H9 (cell line): ENCODE measurements around the gene CDO1. TPM values are rescaled to one million over a fixed set of nuclear protein-coding genes. Genes with fewer than 3 reads are reported as not detected.

Experiments used
- DNase-seq: peaks from one replicate; pipeline ENCODE4 v3.0.0-alpha.2; 2017
- H2AFZ ChIP-seq: one replicate; pipeline ENCODE4 v1.6.1; 2013; ENCODE audit warnings: mild to moderate bottlenecking, low read length, control low read depth, moderate library complexity
- H2AK5ac ChIP-seq: 2 replicates; pipeline ENCODE4 v1.6.1; 2013; ENCODE audit warnings: low read length, control low read depth, mixed read lengths; ENCODE audit not compliant: insufficient read length
- H2BK120ac ChIP-seq: one replicate; pipeline ENCODE4 v1.6.1; 2013; ENCODE audit warnings: low read depth, mild to moderate bottlenecking, low read length, control low read depth, inconsistent platforms; ENCODE audit not compliant: poor library complexity, severe bottlenecking
- H2BK12ac ChIP-seq: 2 replicates; pipeline ENCODE4 v1.6.1; 2013; ENCODE audit warnings: low read length, control low read depth, mixed read lengths, low read depth; ENCODE audit not compliant: insufficient read length
- H2BK15ac ChIP-seq: 2 replicates; pipeline ENCODE4 v1.6.1; 2013; ENCODE audit warnings: low read depth, low read length, control low read depth
- H2BK20ac ChIP-seq: one replicate; pipeline ENCODE4 v1.6.1; 2013; ENCODE audit warnings: low read depth, mild to moderate bottlenecking, low read length, control low read depth, inconsistent platforms; ENCODE audit not compliant: poor library complexity, severe bottlenecking
- H2BK5ac ChIP-seq: 2 replicates; pipeline ENCODE4 v1.6.1; 2013; ENCODE audit warnings: low read length, control low read depth, mixed read lengths; ENCODE audit not compliant: insufficient read length
- H3K14ac ChIP-seq: 2 replicates; pipeline ENCODE4 v1.6.1; 2013; ENCODE audit warnings: low read length, control low read depth; ENCODE audit not compliant: insufficient read depth
- H3K18ac ChIP-seq: 2 replicates; pipeline ENCODE4 v1.6.1; 2013; ENCODE audit warnings: low read depth, mild to moderate bottlenecking, mixed read lengths, low read length, control low read depth; ENCODE audit not compliant: insufficient read length
- H3K23ac ChIP-seq: 2 replicates; pipeline ENCODE4 v1.6.1; 2013; ENCODE audit warnings: low read length, control low read depth, mixed read lengths, low read depth; ENCODE audit not compliant: insufficient read length
- H3K23me2 ChIP-seq: 2 replicates; pipeline ENCODE4 v1.6.1; 2013; ENCODE audit warnings: low read depth, mild to moderate bottlenecking, mixed read lengths, low read length, control low read depth; ENCODE audit not compliant: insufficient read length, poor library complexity, severe bottlenecking
- H3K27ac ChIP-seq: 2 replicates; pipeline ENCODE4 v1.5.1; 2013; ENCODE audit warnings: low read length, control low read depth, mixed read lengths, low read depth; ENCODE audit not compliant: insufficient read length
- H3K27me3 ChIP-seq: 2 replicates; pipeline ENCODE4 v1.6.1; 2013; ENCODE audit warnings: low read length, control low read depth, inconsistent platforms; ENCODE audit not compliant: insufficient read depth
- H3K4ac ChIP-seq: 2 replicates; pipeline ENCODE4 v1.6.1; 2013; ENCODE audit warnings: low read depth, mild to moderate bottlenecking, control low read depth, inconsistent platforms, low read length, moderate library complexity
- H3K4me1 ChIP-seq: 2 replicates; pipeline ENCODE4 v1.6.1; 2013; ENCODE audit warnings: low read length, control low read depth, inconsistent platforms; ENCODE audit not compliant: insufficient read depth
- H3K4me2 ChIP-seq: 2 replicates; pipeline ENCODE4 v1.6.1; 2013; ENCODE audit warnings: low read length, control low read depth, mixed read lengths; ENCODE audit not compliant: insufficient read length, insufficient read depth
- H3K56ac ChIP-seq: 2 replicates; pipeline ENCODE4 v1.6.1; 2013; ENCODE audit warnings: low read depth, mild to moderate bottlenecking, mixed read lengths, low read length, control low read depth; ENCODE audit not compliant: insufficient read length
- H3K79me1 ChIP-seq: 2 replicates; pipeline ENCODE4 v1.6.1; 2013; ENCODE audit warnings: low read depth, mild to moderate bottlenecking, moderate library complexity, low read length, control low read depth, inconsistent platforms; ENCODE audit not compliant: insufficient read depth, poor library complexity, severe bottlenecking
- H3K79me2 ChIP-seq: 2 replicates; pipeline ENCODE4 v1.6.1; 2013; ENCODE audit warnings: low read length, control low read depth, inconsistent platforms; ENCODE audit not compliant: insufficient read depth
- H3K9ac ChIP-seq: 2 replicates; pipeline ENCODE4 v1.6.1; 2013; ENCODE audit warnings: low read length, control low read depth, mixed read lengths; ENCODE audit not compliant: insufficient read length; ENCODE audit errors: extremely low read depth
- H3K9me3 ChIP-seq: one replicate; pipeline ENCODE4 v1.6.1; 2013; ENCODE audit warnings: low read depth, low read length, inconsistent platforms; ENCODE audit not compliant: control insufficient read depth
- H3T11ph ChIP-seq: one replicate; pipeline ENCODE4 v1.6.1; 2013; ENCODE audit warnings: mild to moderate bottlenecking, low read length, control low read depth, inconsistent platforms
- H4K20me1 ChIP-seq: one replicate; pipeline ENCODE4 v1.6.1; 2013; ENCODE audit not compliant: control insufficient read depth, insufficient read length, insufficient read depth
- H4K5ac ChIP-seq: 2 replicates; pipeline ENCODE4 v1.6.1; 2013; ENCODE audit warnings: low read depth, mild to moderate bottlenecking, mixed read lengths, low read length, control low read depth; ENCODE audit not compliant: insufficient read length
- H4K8ac ChIP-seq: replicated peaks from 2 replicates; pipeline ENCODE4 v1.6.1; 2013; ENCODE audit warnings: low read length, control low read depth, mixed read lengths, low read depth; ENCODE audit not compliant: insufficient read length
- H4K91ac ChIP-seq: 2 replicates; pipeline ENCODE4 v1.6.1; 2013; ENCODE audit warnings: low read depth, mild to moderate bottlenecking, moderate library complexity, mixed read lengths, low read length, control low read depth; ENCODE audit not compliant: insufficient read length
- H3K27ac Mint-ChIP-seq, 3 experiments: 2 replicates in 2 of 3; 3 replicates in 1 of 3; pipeline ENCODE4 v1.8.0; 2020 to 2021; ENCODE audit warnings: mixed read lengths in 3 of 3, mild to moderate bottlenecking in 1 of 3, moderate library complexity in 1 of 3
- H3K27me3 Mint-ChIP-seq: 2 replicates; pipeline ENCODE4 v1.8.0; 2021; ENCODE audit warnings: low read depth, mild to moderate bottlenecking, moderate library complexity, mixed read lengths
- H3K36me3 Mint-ChIP-seq, 3 experiments: 2 replicates in 2 of 3; 3 replicates in 1 of 3; pipeline ENCODE4 v1.8.0; 2020 to 2021; ENCODE audit warnings: low read depth in 3 of 3, mixed read lengths in 3 of 3; ENCODE audit not compliant: insufficient read depth in 1 of 3
- H3K4me1 Mint-ChIP-seq, 2 experiments: 2 replicates each; pipeline ENCODE4 v1.8.0; 2020; ENCODE audit warnings: mixed read lengths in 2 of 2
- H3K4me3 Mint-ChIP-seq, 2 experiments: 2 replicates in 1 of 2; 3 replicates in 1 of 2; pipeline ENCODE4 v1.8.0; 2020 to 2021; ENCODE audit warnings: mild to moderate bottlenecking in 2 of 2, mixed read lengths in 2 of 2, moderate library complexity in 1 of 2
- H3K9me3 Mint-ChIP-seq, 2 experiments: 2 replicates in 1 of 2; 3 replicates in 1 of 2; pipeline ENCODE4 v1.8.0; 2020; ENCODE audit warnings: mild to moderate bottlenecking in 2 of 2, mixed read lengths in 2 of 2, moderate library complexity in 1 of 2
- WGBS: extraction: QIAGEN DNeasy Blood & Tissue Kit; methylation state at CpG from one replicate; pipeline ENCODE4 v1.1.7; 2013; ENCODE audit warnings: missing lambda C conversion rate, low lambda C conversion rate, mixed read lengths; ENCODE audit not compliant: insufficient read length; ENCODE audit errors: extremely low coverage; 5-methylcytosine and 5-hydroxymethylcytosine counted together
- total RNA-seq: library from RNA; stranded (reverse); gene quantifications from 2 replicates; pipeline ENCODE4 v1.2.1, GENCODE V29; 2021
- TF ChIP-seq, protein P1 (sequence below): fragments of 200-600 bp; sonication (generic); conservative IDR thresholded peaks from 3 replicates; pipeline ENCODE4 v1.8.0; 2021; ENCODE audit warnings: antibody characterized with exemption, mild to moderate bottlenecking

The CDO1 gene
- total RNA-seq, 1 experiment from 2014 or later: 11.2 TPM

DNA sequence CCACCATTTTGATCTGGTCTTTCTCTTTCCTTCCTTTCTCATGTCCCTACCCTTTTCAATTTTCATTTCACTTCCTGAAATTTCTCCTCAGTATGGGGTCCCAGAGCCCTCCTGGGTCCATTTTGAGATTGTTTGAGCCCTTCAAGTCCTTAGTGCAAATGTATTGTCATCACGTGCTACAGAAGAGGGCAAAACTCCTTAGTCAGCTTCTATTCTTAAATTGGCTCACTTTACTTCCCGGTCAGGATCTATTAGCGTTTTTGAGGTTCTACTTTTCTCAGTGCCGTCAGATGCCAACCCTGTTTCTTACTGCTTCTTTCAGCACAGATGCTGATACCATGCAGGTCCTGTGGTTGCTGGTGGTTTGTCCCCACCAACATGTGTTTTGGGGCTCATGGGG lies 19.0 kb upstream of the CDO1 start:
- no peak for DNase-seq
- H3K14ac ChIP-seq: no peak overlapping the region
- WGBS: no CpG with 5 or more reads among the region's 4 CpGs
- no peak overlapping the region for H2BK5ac ChIP-seq
- Mint-ChIP-seq H3K9me3 (no peaks in the 10 kb centered on the region), H3K27me3 (no peaks in the 10 kb centered on the region), H3K27ac (peak overlapping the region in 2 of 3 experiments; percentile 10 to 32; a peak in 3 of 7 replicates), H3K4me3 (no peak overlapping the region), H3K36me3 (peaks cover 17 to 53% (median 52%) of the 10 kb centered on the region in 3 experiments; a peak in 6 of 7 replicates), H3K4me1 (peaks cover 10 to 15% of the 10 kb centered on the region in 2 experiments)
- TF ChIP-seq, protein P1, sequence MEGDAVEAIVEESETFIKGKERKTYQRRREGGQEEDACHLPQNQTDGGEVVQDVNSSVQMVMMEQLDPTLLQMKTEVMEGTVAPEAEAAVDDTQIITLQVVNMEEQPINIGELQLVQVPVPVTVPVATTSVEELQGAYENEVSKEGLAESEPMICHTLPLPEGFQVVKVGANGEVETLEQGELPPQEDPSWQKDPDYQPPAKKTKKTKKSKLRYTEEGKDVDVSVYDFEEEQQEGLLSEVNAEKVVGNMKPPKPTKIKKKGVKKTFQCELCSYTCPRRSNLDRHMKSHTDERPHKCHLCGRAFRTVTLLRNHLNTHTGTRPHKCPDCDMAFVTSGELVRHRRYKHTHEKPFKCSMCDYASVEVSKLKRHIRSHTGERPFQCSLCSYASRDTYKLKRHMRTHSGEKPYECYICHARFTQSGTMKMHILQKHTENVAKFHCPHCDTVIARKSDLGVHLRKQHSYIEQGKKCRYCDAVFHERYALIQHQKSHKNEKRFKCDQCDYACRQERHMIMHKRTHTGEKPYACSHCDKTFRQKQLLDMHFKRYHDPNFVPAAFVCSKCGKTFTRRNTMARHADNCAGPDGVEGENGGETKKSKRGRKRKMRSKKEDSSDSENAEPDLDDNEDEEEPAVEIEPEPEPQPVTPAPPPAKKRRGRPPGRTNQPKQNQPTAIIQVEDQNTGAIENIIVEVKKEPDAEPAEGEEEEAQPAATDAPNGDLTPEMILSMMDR: no peak
- no peak overlapping the region for H2BK12ac ChIP-seq
- peaks cover 2% of the 10 kb centered on the region for H3K79me1 ChIP-seq
- H3T11ph ChIP-seq: no peak overlapping the region
- H3K23me2 ChIP-seq: no peaks in the 10 kb centered on the region
- H3K79me2 ChIP-seq: peaks cover 3% of the 10 kb centered on the region; the same call in 1 of the 2 replicates
- no peak overlapping the region for H3K27ac ChIP-seq
- no peak overlapping the region for H3K4ac ChIP-seq
- H3K4me1 ChIP-seq: no peaks in the 10 kb centered on the region
- no peak overlapping the region for H4K91ac ChIP-seq
- H2BK120ac ChIP-seq: no peak overlapping the region
- no peak overlapping the region for H3K4me2 ChIP-seq
- no peak overlapping the region for H2AFZ ChIP-seq
- H4K5ac ChIP-seq: no peak overlapping the region
- no peak overlapping the region for H2AK5ac ChIP-seq
- H4K8ac ChIP-seq: no peak overlapping the region
- H3K18ac ChIP-seq: no peak overlapping the region
- no peaks in the 10 kb centered on the region for H3K27me3 ChIP-seq
- no peaks in the 10 kb centered on the region for H4K20me1 ChIP-seq
- H3K9ac ChIP-seq: no peak overlapping the region
- no peak overlapping the region for H2BK20ac ChIP-seq
- no peak overlapping the region for H3K56ac ChIP-seq
- H3K9me3 ChIP-seq: no peaks in the 10 kb centered on the region
- no peak overlapping the region for H2BK15ac ChIP-seq
- H3K23ac ChIP-seq: no peak overlapping the region
